Thymus (tissue), 11 donors: Measurements from ENCODE around the gene FBXL22. TPM values are rescaled to one million over a fixed set of nuclear protein-coding genes. Genes with fewer than 3 reads are reported as not detected.

Experiments used
- DNase-seq, 9 donors: peaks; one replicate each; pipeline ENCODE4 v3.0.0-alpha.2; 2013; ENCODE audit warnings: low spot score in 9 of 9, low read depth in 6 of 9, missing footprints in 1 of 9
- H3K27ac ChIP-seq, 2 donors: one replicate each; pipeline ENCODE4 v1.5.1; 2013; ENCODE audit warnings: control low read depth in 1 of 2, low read depth in 1 of 2, low read length in 1 of 2, mild to moderate bottlenecking in 1 of 2, moderate library complexity in 1 of 2
- H3K27me3 ChIP-seq, 2 donors: one replicate each; pipeline ENCODE4 v1.5.1; 2013; ENCODE audit warnings: low read length in 1 of 2; ENCODE audit not compliant: control insufficient read depth in 2 of 2, insufficient read depth in 1 of 2
- H3K36me3 ChIP-seq, 2 donors: one replicate each; pipeline ENCODE4 v1.5.1; 2013; ENCODE audit warnings: low read length in 1 of 2, mild to moderate bottlenecking in 1 of 2, moderate library complexity in 1 of 2; ENCODE audit not compliant: control insufficient read depth in 2 of 2, insufficient read depth in 2 of 2
- H3K4me1 ChIP-seq, 2 donors: one replicate each; pipeline ENCODE4 v1.5.1; 2013; ENCODE audit warnings: low read length in 2 of 2; ENCODE audit not compliant: control insufficient read depth in 2 of 2, insufficient read depth in 2 of 2
- H3K4me3 ChIP-seq, 2 donors: one replicate each; pipeline ENCODE4 v1.5.1; 2013; ENCODE audit warnings: low read length in 2 of 2, control low read depth in 1 of 2, mild to moderate bottlenecking in 1 of 2
- H3K9me3 ChIP-seq, 2 donors: one replicate each; pipeline ENCODE4 v1.5.1; 2013; ENCODE audit warnings: low read length in 1 of 2, mild to moderate bottlenecking in 1 of 2; ENCODE audit not compliant: control insufficient read depth in 2 of 2, insufficient read depth in 1 of 2
- WGBS: extraction: QIAGEN DNeasy Blood & Tissue Kit; methylation state at CpG from one replicate; pipeline ENCODE4 v1.1.7; 2013; 5-methylcytosine and 5-hydroxymethylcytosine counted together
- polyA plus RNA-seq: library from polyadenylated mRNA; stranded (reverse); fragments of 200-250 nt; gene quantifications from one replicate; pipeline ENCODE4 v1.2.3, GENCODE V29; 2013
- total RNA-seq: library from RNA; stranded (reverse); fragments of 120-200 nt; gene quantifications from one replicate; pipeline ENCODE4 v1.2.4, GENCODE V29; 2013
- donor health status: healthy.

FBXL22 gene
- total and polyA plus RNA-seq, 2 donors: 0.33 to 0.68 TPM

- Histone ChIP-seq H3K27ac (no peak overlapping the region), H3K36me3 (peaks cover 59 to 84% of the 10 kb centered on the region in 2 donors), H3K4me3 (no peak overlapping the region), H3K9me3 (no peaks in the 10 kb centered on the region), H3K4me1 (no peaks in the 10 kb centered on the region), H3K27me3 (no peaks in the 10 kb centered on the region)
- DNase-seq: no peak
- WGBS: 96% methylated on average over 1 of the region's 1 CpG
These were observed 37.0 kb downstream of the FBXL22 start for GRCh38 chr15:63634154-63634553.

DNA sequence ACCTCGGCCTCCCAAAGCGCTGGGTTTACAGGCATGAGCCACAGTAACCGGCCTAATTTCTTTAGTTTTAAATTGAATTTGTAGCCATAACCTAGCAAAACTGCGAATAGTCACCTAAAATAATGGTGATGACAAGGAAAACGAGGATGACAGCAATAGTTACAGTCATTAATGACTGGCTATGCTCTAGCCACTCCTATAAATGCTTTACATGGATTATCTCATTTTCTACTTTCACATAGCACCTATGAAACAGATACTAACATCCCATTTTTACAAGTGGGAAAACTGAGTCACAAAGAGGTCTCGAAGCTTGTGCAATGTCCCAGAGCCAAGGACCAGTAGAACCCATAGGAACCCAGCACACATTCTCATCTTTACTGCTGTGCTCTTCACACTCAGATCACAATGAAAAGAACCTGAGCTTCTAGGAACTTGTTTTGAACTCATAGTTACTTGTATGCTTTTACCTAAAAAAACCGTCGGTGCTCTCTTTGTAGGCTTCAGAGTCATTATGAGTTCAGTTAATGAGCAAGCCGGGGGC is 39.4 kb downstream of the FBXL22 start:
- H3K27ac ChIP-seq: no peak overlapping the region
- H3K9me3 ChIP-seq: no peaks in the 10 kb centered on the region
- no peaks in the 10 kb centered on the region for H3K4me1 ChIP-seq
- peaks cover 55 to 83% of the 10 kb centered on the region in 2 donors for H3K36me3 ChIP-seq
- H3K27me3 ChIP-seq: no peaks in the 10 kb centered on the region
- no peak overlapping the region for H3K4me3 ChIP-seq
- WGBS: 98% methylated on average over 9 of the region's 9 CpGs
- DNase-seq: no peak

GRCh38 chr15:63638839-63639238 is 41.7 kb downstream of the FBXL22 start:
- WGBS: 96% methylated on average over 1 of the region's 1 CpG

DNA sequence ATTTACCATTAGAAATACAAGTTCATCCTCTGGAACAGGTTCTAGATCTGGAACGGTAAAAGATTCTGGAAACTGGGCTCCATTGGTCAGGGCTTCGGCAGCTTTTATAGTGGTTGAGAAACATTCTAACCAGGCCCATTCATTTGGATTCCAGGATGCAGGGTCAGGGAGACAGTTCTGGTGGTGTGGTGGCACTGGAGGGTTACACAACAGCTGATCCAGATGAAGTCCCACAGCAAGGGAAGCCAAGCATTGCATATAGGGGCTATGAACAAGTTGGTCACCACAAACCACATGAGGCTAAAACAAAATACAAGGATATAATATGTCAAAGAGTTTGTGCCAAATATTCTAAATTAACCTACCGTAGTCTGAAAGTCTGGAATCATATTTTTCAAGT is 43.0 kb downstream of the FBXL22 start:
- WGBS: 97% methylated on average over 3 of the region's 3 CpGs
- Histone ChIP-seq H3K36me3 (peaks cover 49 to 83% of the 10 kb centered on the region in 2 donors), H3K4me1 (no peaks in the 10 kb centered on the region), H3K9me3 (no peaks in the 10 kb centered on the region), H3K4me3 (no peak overlapping the region), H3K27me3 (no peaks in the 10 kb centered on the region), H3K27ac (no peak overlapping the region)
- DNase-seq: no peak

More at GRCh38 chr15:63638839-63639238, 41.7 kb downstream of the FBXL22 start:
- H3K36me3 ChIP-seq: peaks cover 47 to 81% of the 10 kb centered on the region in 2 donors
- H3K4me1 ChIP-seq: no peaks in the 10 kb centered on the region
- no peak overlapping the region for H3K4me3 ChIP-seq
- H3K27ac ChIP-seq: no peak overlapping the region
- no peaks in the 10 kb centered on the region for H3K27me3 ChIP-seq
- no peak for DNase-seq
- H3K9me3 ChIP-seq: no peaks in the 10 kb centered on the region

Other genes starting within 250 kb of the FBXL22 start
- gene CA12, start 215.5 kb upstream of the FBXL22 start, total RNA-seq: 0.09 TPM
- gene CA12, start 215.5 kb upstream of the FBXL22 start, polyA plus RNA-seq: 0.16 TPM
- gene USP3, start 92.8 kb upstream of the FBXL22 start, total RNA-seq: 32.6 TPM
- gene USP3, start 92.8 kb upstream of the FBXL22 start, polyA plus RNA-seq: 57.6 TPM
- gene HERC1, start 236.6 kb downstream of the FBXL22 start, total RNA-seq: 82.1 TPM
- gene HERC1, start 236.6 kb downstream of the FBXL22 start, polyA plus RNA-seq: 34.7 TPM